GM18861 (cell line): ENCODE data around the gene IQSEC1.

ENCODE experiments used
- ATAC-seq: cut with Tn5 transposase; IDR thresholded peaks from one replicate; pipeline ENCODE4 v1.9.1; 2021; ENCODE audit not compliant: unreplicated experiment

The IQSEC1 gene

DNA sequence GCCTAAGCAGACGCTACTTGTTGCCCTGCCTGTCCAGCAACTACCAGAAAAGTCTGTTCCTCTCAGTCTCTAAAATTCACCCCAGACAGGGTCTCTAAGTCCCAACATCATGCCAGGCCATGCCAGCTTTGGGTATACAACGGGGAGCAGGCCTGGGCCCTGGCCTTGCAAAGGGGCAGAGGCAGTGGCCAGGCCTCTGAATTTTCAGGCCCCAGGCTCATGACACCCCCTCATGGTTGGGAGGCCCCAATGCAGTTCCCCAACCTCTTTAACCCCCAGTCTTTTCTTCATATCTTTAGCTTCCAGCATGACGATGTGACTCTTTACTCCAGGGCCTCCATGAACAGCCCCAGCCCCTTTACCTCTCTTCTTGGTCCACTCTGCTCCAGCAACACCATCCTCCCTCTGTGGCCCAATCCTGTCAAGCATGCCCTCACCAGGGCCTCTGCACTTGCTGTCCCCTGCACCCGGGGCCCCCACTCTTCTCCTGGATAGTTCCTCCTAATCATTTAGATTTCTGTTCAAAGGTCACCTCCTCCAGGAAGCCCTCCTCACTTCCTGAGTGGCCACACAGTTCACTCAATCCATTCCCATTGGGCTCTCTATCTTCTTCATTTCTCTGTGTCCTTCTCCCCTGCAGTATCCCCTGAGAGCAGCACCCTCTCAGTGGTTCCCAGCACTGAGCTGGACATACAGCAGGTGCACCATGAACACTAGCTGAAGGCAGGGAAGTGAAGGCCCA is 4.8 kb downstream of the IQSEC1 start:
- ATAC-seq, result no peak

GRCh38 chr3:13067778-13068177 is 5.5 kb downstream of the IQSEC1 start:
- ATAC-seq, result no peak

GRCh38 chr3:13066834-13067233 is 6.4 kb downstream of the IQSEC1 start:
- no peak for ATAC-seq

- ATAC-seq, result no peak
These were observed 7.0 kb downstream of the IQSEC1 start for GRCh38 chr3:13066236-13066635.

- no peak for ATAC-seq
These were observed 7.5 kb downstream of the IQSEC1 start for GRCh38 chr3:13065727-13066126.

- ATAC-seq, result no peak
These were observed 8.3 kb downstream of the IQSEC1 start for GRCh38 chr3:13064964-13065363.

DNA sequence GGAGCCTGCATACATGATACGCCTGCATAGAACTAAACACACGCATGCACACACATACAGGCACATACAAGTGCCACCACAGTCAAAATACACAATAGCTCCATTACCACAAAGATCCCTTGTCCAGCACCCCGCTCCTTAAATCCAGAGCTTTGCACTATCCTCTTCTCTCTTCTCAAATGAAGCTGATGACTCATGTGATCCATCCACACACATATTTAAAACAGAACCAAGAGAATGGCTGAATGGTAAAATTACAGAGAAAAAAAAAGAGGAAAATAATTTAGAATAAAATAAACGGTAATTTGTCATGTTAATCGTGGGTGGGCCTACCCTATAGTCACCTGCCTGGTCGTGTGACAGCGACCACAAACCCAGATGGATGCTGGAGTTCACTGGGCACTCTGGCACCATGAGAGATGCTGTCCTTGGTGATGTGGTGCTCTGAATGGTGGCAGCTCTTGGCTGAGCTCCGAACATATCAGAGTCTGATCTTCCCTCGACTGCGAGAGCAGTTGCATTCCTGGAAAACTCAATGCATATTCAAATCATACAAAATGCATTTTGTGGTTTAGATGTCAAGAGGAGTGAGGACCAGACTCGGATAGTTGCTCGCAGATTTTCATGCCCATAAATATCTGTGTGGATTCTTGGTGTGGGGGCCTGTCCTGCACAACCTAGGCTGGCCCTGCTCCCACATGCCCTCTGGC is 8.9 kb downstream of the IQSEC1 start:
- ATAC-seq, result no peak

DNA sequence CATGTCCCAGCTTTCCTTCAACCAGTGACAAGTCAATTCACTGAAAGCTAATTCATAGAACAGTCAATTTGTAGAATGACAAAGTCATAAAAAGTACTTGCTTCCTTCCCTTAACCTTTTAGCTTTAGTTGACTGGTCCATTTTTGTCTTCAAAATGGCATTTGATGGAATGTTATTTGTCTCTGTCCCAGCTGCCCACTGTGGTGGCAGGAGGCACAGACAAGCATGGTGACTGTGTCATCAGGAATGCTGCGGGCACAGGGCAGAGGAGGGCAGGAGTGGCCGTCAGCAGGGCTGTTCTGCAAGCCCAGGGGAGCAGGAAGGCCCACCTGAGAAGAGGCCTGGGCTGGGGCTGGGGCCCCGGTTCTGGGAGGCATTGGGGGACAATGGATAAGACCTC is 10.0 kb downstream of the IQSEC1 start:
- ATAC-seq, result no peak

GRCh38 chr3:13062647-13063046 is 10.6 kb downstream of the IQSEC1 start:
- no peak for ATAC-seq

- ATAC-seq, result no peak
These were observed 12.8 kb downstream of the IQSEC1 start for GRCh38 chr3:13060341-13060910.

GRCh38 chr3:13058346-13059120 is 14.7 kb downstream of the IQSEC1 start:
- ATAC-seq, result no peak

GRCh38 chr3:13057282-13058040 is 15.8 kb downstream of the IQSEC1 start:
- ATAC-seq, result no peak

DNA sequence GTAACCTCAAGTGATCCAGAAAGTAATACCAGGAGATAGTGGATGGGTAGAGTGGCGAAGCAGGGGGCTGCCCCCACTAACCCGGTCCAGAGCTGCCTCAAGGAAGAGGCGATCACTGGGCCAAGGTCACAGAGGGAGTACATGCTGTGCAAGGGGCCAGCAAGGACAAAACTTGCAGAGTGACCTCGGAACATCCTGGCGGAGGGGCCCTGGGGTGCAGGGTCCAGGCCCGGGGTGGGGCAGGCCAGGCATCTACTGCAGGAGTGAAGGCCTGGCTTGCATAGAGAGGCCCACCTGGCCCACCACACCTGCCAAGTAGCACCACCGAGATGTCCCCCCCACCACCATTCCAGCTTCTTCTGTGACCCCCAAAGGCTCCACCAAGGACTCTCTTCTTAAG is 17.6 kb downstream of the IQSEC1 start:
- no peak for ATAC-seq

DNA sequence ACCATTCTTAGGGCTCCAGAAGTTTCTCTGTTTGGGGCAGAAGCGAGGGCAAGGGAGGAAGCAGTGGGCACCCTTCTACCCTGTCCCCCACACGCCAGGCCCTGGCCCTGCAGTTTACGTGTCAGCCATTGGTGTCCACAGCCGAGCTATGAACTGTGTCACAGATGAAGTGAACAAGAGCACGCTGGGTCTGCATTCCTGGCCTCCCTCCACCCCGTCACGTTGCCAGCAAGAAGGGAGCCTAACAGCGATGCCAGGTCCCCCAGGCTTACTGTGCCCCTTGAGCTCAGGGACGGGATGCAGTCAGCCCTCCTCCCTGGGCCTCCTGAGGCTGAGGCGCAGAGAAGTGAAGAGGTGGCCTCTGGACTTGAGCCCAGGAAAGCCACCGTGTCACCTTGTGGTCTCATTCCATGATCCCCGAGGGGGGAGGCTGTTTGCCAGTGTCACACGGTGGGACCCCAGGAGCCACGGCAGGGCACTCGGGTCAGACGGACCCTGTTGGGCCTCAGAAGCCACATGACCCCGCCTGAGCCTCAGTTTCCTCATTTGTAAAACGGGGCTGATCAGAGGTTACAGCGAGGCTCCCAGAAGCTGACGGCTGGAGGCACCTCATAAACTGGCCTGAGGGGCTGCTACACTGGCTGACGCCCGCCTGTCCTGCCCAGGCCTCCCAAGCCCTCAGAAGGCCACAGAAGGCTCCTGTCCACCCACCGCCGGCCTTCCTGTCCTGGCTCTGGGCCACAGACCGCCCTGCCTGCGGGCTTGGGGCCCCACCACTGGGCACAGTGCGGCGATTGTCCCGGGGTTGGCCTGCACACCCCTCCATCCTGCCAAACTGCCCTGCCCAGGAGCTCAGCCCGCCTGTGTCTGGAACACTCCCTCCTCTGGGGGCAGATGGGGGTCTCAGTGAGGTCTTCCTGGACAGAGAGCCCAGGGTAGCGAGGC is 18.6 kb downstream of the IQSEC1 start:
- no peak for ATAC-seq

DNA sequence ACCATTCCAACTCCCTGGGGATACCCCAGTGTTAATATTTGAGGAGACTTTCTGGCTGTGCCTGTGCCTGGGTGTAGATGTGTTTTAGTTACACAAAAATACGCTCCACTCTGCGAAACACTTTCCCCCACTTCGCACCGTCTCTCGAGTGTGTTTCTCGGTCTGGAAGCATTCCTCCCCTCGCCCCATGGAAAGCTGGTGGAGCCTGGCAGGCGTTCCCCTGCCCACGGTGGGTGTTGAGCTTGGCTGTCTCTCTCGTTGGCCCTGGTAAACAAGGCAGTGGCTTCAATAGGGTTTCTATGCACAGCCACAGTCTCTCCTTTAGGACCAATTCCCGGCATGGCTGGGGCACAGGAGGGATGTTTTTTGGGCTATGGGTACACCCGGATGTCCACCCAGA is 19.3 kb downstream of the IQSEC1 start:
- ATAC-seq, result no peak

- no peak for ATAC-seq
These were observed 19.8 kb downstream of the IQSEC1 start for GRCh38 chr3:13053420-13053819.

DNA sequence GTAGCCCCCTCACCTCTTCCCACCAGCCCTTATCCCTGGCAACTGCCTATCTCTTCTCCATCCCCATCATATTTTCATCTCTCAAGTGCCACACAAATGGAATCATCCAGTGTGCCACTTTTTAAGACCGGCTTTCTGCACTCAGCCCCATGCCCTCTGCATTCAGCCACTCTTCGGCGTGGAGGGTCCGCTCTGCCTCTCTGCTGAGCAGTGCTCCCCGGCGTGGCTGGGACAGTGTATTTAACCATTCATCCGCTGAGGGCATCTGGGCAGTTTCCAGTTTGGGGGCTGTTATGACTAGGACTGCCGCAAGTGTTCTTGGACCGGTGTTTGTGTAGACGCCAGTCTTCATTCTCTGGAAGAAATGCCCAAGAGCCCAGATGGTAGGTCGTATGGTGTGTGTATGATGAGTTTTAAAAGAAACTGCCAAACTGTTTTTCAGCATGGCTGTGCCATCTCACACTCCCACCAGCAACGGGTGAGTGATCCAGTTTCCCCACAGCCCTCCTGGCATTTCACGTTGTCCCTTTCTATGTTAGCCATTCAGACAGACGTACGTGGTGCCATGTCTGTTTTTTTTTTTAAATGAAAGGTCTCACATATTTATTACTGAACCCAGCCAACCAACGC is 20.9 kb downstream of the IQSEC1 start:
- ATAC-seq, result no peak

- ATAC-seq, result no peak
These were observed 21.6 kb downstream of the IQSEC1 start for GRCh38 chr3:13051581-13051980.

DNA sequence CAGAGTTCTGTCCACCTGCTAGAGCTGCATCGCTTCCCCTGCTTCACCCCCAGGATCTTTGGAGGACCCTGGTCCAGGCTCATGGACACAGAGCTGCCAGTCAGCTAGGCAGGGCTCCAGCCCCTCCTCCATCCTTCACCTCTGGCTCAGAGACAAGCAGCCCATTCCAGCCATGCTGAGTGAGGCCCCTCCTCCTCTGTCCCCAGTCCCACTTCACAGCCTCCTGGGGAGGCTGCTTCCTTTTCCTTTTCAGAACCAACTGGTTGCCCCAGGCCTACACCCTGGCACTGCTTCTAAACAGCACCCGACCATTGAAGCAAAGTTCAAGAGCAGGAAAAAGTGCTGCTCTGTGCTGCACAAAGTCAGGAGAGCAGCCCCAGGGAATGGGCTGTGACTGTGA is 22.2 kb downstream of the IQSEC1 start:
- no peak for ATAC-seq
